ENCODE results near the gene DTHD1.

DNA sequence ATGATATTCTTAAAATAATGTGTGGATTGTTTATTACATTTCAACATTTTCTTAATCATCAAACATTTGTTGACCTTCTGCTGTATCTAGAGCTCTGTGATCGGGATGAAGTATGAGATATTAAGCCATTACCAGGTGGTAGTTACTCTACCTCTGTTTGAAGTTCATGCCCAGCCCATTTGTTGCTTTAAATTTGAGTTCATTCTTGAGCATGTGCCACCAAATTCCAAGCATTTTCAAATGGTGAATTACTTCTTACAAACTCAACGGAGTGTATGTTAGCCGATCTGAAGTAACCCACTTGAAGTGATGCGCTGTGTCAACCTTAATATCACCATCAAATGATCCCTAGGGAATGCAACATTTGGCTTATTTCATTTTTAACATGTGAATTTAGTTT lies 7.3 kb upstream of the DTHD1 start:
- TF ChIP-seq, protein P1, sequence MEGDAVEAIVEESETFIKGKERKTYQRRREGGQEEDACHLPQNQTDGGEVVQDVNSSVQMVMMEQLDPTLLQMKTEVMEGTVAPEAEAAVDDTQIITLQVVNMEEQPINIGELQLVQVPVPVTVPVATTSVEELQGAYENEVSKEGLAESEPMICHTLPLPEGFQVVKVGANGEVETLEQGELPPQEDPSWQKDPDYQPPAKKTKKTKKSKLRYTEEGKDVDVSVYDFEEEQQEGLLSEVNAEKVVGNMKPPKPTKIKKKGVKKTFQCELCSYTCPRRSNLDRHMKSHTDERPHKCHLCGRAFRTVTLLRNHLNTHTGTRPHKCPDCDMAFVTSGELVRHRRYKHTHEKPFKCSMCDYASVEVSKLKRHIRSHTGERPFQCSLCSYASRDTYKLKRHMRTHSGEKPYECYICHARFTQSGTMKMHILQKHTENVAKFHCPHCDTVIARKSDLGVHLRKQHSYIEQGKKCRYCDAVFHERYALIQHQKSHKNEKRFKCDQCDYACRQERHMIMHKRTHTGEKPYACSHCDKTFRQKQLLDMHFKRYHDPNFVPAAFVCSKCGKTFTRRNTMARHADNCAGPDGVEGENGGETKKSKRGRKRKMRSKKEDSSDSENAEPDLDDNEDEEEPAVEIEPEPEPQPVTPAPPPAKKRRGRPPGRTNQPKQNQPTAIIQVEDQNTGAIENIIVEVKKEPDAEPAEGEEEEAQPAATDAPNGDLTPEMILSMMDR (IDR thresholded peaks at IDR 0.05): no peak
- TF ChIP-seq POLR2A (IDR thresholded peaks at IDR 0.05): no peak

All from sigmoid colon (tissue), 3 donors.